Gastroesophageal sphincter (tissue), 4 donors: Measurements from ENCODE around the gene ACP4. TPM values are rescaled to one million over a fixed set of nuclear protein-coding genes. Genes with fewer than 3 reads are reported as not detected.

ENCODE experiments used
- ATAC-seq: fragments of 150-250 bp; one replicate; pipeline ENCODE4 v1.9.1; 2016; ENCODE audit warnings: mild to moderate bottlenecking, moderate library complexity
- H3K27ac ChIP-seq, 4 donors: fragments of 200-600 bp; sonication (generic) in 3 of 4; 1 replicate in 3 of 4; 2 replicates in 1 of 4; pipeline ENCODE4 v1.5.1; 2016 to 2019
- H3K27me3 ChIP-seq: fragments of 200-600 bp; sonication (generic); one replicate; pipeline ENCODE4 v1.5.1; 2019
- H3K36me3 ChIP-seq, 2 donors: fragments of 200-600 bp; sonication (generic); one replicate each; pipeline ENCODE4 v1.5.1; 2019; ENCODE audit warnings: control low read depth in 1 of 2
- H3K4me1 ChIP-seq, 3 donors: fragments of 200-600 bp; sonication (generic); 1 replicate in 2 of 3; 2 replicates in 1 of 3; pipeline ENCODE4 v1.5.1; 2016 to 2019; ENCODE audit warnings: control low read depth in 2 of 3
- H3K4me3 ChIP-seq, 2 donors: fragments of 200-600 bp; sonication (generic); one replicate each; pipeline ENCODE4 v1.5.1; 2019; ENCODE audit warnings: mild to moderate bottlenecking in 1 of 2, moderate library complexity in 1 of 2
- H3K9me3 ChIP-seq, 3 donors: fragments of 200-600 bp; sonication (generic); one replicate each; pipeline ENCODE4 v1.5.1; 2017 to 2019; ENCODE audit warnings: control low read depth in 2 of 3
- CTCF ChIP-seq, 4 experiments: fragments of 200-600 bp in 2 of 4; fragments of 450-650 bp in 2 of 4; sonication (generic) in 1 of 4; IDR thresholded peaks; one replicate each; pipeline ENCODE4 v1.5.1; 2017 to 2019; ENCODE audit warnings: antibody characterized with exemption in 4 of 4, mild to moderate bottlenecking in 2 of 4, moderate library complexity in 2 of 4
- EP300 ChIP-seq: sonication (generic); formaldehyde crosslinking; IDR thresholded peaks from one replicate; pipeline ENCODE4 v1.6.1; 2017; ENCODE audit warnings: antibody characterized with exemption, mild to moderate bottlenecking
- POLR2A ChIP-seq, 2 donors: fragments of 450-650 bp; IDR thresholded peaks; one replicate each; pipeline ENCODE4 v1.6.1; 2017; ENCODE audit warnings: antibody characterized with exemption in 2 of 2, mild to moderate bottlenecking in 2 of 2, moderate library complexity in 1 of 2
- POLR2AphosphoS5 ChIP-seq: sonication (generic); formaldehyde crosslinking; IDR thresholded peaks from one replicate; pipeline ENCODE4 v1.6.1; 2017; ENCODE audit warnings: antibody characterized with exemption
- WGBS, 2 donors: methylation state at CpG; one replicate each; pipeline ENCODE4 v1.1.5; 2018; ENCODE audit warnings: low coverage in 1 of 2; 5-methylcytosine and 5-hydroxymethylcytosine counted together
- total RNA-seq, 4 donors: library from RNA; depleted of rRNA; stranded (reverse); fragments of >200 nt; gene quantifications; one replicate each; pipeline ENCODE4 v1.1.0, GENCODE V29; 2016

ACP4 gene
- total RNA-seq, 4 donors from 2014 or later: not detected

GRCh38 chr19:50797429-50797780 lies 7.2 kb downstream of the ACP4 start:
- Histone ChIP-seq H3K4me3 (no peak overlapping the region), H3K4me1 (peaks cover 0 to 6% (median 0%) of the 10 kb centered on the region in 3 donors), H3K27me3 (peaks cover 13% of the 10 kb centered on the region), H3K36me3 (peaks cover 0 to 67% of the 10 kb centered on the region in 2 donors), H3K27ac (no peak overlapping the region), H3K9me3 (no peaks in the 10 kb centered on the region)
- ATAC-seq: no peak
- 71 to 75% methylated on average over 3 to 7 of the region's 7 CpGs for WGBS, 2 donors
- TF ChIP-seq POLR2AphosphoS5 (no peak), EP300 (no peak), POLR2A (IDR thresholded peaks at IDR 0.05) (no peak), CTCF (IDR thresholded peaks at IDR 0.05) (no peak)

- ATAC-seq: no peak
- Histone ChIP-seq H3K4me1 (peaks cover 0 to 13% (median 1%) of the 10 kb centered on the region in 3 donors), H3K27ac (no peak overlapping the region), H3K27me3 (peaks cover 7% of the 10 kb centered on the region), H3K9me3 (no peaks in the 10 kb centered on the region), H3K4me3 (no peak overlapping the region), H3K36me3 (peaks cover 0 to 67% of the 10 kb centered on the region in 2 donors)
- WGBS, 2 donors: no CpG with 5 or more reads among the region's 18 CpGs
- TF ChIP-seq CTCF (IDR thresholded peaks at IDR 0.05): no peak
- no peak for TF ChIP-seq EP300
- TF ChIP-seq POLR2AphosphoS5: no peak
- no peak for TF ChIP-seq POLR2A (IDR thresholded peaks at IDR 0.05)
Measured at GRCh38 chr19:50797781-50798658, 7.8 kb downstream of the ACP4 start.

- WGBS, 2 donors: 74 to 81% methylated on average over 3 to 5 of the region's 21 CpGs
- H3K36me3 ChIP-seq: peaks cover 0 to 67% of the 10 kb centered on the region in 2 donors
- no peaks in the 10 kb centered on the region for H3K9me3 ChIP-seq
- peaks cover 0 to 21% (median 10%) of the 10 kb centered on the region in 3 donors for H3K4me1 ChIP-seq
- H3K4me3 ChIP-seq: no peak overlapping the region
- no peak for ATAC-seq
- TF ChIP-seq POLR2A (IDR thresholded peaks at IDR 0.05): no peak
- TF ChIP-seq CTCF (IDR thresholded peaks at IDR 0.05): no peak
- TF ChIP-seq EP300: no peak
- no peak for TF ChIP-seq POLR2AphosphoS5
- no peaks in the 10 kb centered on the region for H3K27me3 ChIP-seq
- no peak overlapping the region for H3K27ac ChIP-seq
Measured at GRCh38 chr19:50798659-50799546, 8.7 kb downstream of the ACP4 start.

DNA sequence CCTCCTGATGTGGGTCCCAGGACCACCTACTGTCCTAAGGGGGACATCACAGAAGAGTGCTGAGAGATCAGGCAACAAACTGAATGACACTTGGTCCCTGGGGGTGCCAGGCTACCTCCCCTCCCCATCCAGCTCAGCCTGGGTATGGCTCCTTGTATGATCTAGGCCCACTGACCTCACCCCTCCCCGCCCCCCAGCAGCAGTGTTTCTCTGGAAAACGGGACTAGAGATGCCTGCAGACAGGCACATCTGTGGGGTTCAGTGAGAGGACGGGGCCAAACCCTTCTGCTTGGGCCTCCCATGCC lies 9.3 kb downstream of the ACP4 start:
- peaks cover 0 to 24% (median 13%) of the 10 kb centered on the region in 3 donors for H3K4me1 ChIP-seq
- no peak overlapping the region for H3K27ac ChIP-seq
- TF ChIP-seq EP300: no peak
- no peak for TF ChIP-seq POLR2A (IDR thresholded peaks at IDR 0.05)
- no peak for TF ChIP-seq POLR2AphosphoS5
- TF ChIP-seq CTCF (IDR thresholded peaks at IDR 0.05): no peak
- WGBS, 2 donors: no CpG with 5 or more reads among the region's 3 CpGs
- H3K36me3 ChIP-seq: peaks cover 0 to 67% of the 10 kb centered on the region in 2 donors
- no peak for ATAC-seq
- H3K27me3 ChIP-seq: no peaks in the 10 kb centered on the region
- H3K4me3 ChIP-seq: no peak overlapping the region
- H3K9me3 ChIP-seq: no peaks in the 10 kb centered on the region
